ENCODE results near the gene BLMH. TPM values are rescaled to one million over a fixed set of nuclear protein-coding genes. Genes with fewer than 3 reads are reported as not detected.

BLMH gene
- total and polyA plus RNA-seq, 2 donors (not counting 1 experiment from before 2014, with no cell fraction given), result 5.9 to 25.9 TPM

DNA sequence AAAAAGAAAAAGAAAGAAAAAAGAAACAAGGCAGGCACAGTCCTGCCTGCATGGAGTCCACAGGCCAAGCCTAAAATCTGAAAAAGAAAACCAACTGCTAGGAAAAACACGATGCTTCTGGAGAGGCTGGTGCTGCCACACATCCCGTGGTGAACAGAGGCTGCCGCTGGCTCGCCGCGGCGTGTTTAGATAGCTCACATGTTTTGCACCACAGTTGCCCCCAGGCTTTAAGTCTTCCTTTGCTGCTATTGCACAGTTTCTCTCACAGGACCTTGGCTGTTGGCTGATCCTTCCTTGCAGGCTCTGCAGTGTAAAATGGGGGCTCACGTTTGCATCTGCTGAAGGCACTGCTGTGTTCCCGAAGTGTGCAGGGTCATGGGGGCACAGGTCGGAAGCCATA is 64.9 kb downstream of the BLMH start:
- Histone ChIP-seq H3K27ac (ENCODE audit: low read length in 2 of 2) (no peak overlapping the region), H4K20me1 (ENCODE audit: control insufficient read depth, insufficient read depth, low read length, poor library complexity, severe bottlenecking) (no peaks in the 10 kb centered on the region), H3K79me2 (ENCODE audit: control insufficient read depth, insufficient read depth, low read length) (no peaks in the 10 kb centered on the region), H3K9me3 (ENCODE audit: control extremely low read depth in 1 of 3, control insufficient read depth in 2 of 3, insufficient read depth in 1 of 3, low read length in 2 of 3) (no peaks in the 10 kb centered on the region), H3K36me3 (replicated peaks in 1 of 2; ENCODE audit: control extremely low read depth in 1 of 2, control insufficient read depth in 1 of 2, extremely low read depth in 1 of 2, insufficient read depth in 2 of 2, low read length in 1 of 2) (no peaks in the 10 kb centered on the region), H3K4me2 (replicated peaks; ENCODE audit: low read depth, low read length, poor library complexity, severe bottlenecking) (no peak overlapping the region), H2AFZ (ENCODE audit: insufficient read depth, low read depth, low read length, poor library complexity, severe bottlenecking) (no peak overlapping the region), H3K27me3 (replicated peaks in 1 of 4; ENCODE audit: control extremely low read depth in 1 of 4, control insufficient read depth in 3 of 4, insufficient read depth in 4 of 4, low read length in 3 of 4) (peaks cover 0 to 3% (median 1%) of the 10 kb centered on the region in 4 experiments), H3K9ac (ENCODE audit: low read length) (no peak overlapping the region), H3K4me3 (ENCODE audit: control extremely low read depth in 1 of 5, extremely low read depth in 1 of 5, insufficient read depth in 1 of 5, low read depth in 2 of 5, low read length in 4 of 5) (no peak overlapping the region), H3K4me1 (ENCODE audit: control insufficient read depth in 2 of 2, insufficient read depth in 2 of 2, low read length in 2 of 2) (no peaks in the 10 kb centered on the region)
- ChIA-PET POLR2A (no interaction called here), CTCF (no interaction called here)
- Mint-ChIP-seq H3K27ac (no peak overlapping the region), H3K9me3 (ENCODE audit: insufficient read depth) (no peaks in the 10 kb centered on the region), H3K27me3 (peaks cover 9% of the 10 kb centered on the region), H3K4me3 (no peak overlapping the region), H3K4me1 (peaks cover 6% of the 10 kb centered on the region)
- intact Hi-C loops (cut with micrococcal nuclease), result no loop called here
- ATAC-seq (ENCODE audit: low read depth), result no peak
- 87% methylated on average over 10 of the region's 10 CpGs for WGBS (ENCODE audit: insufficient coverage)
- no peak for DNase-seq
- TF ChIP-seq EZH2 (IDR thresholded peaks at IDR 0.05; ENCODE audit: borderline replicate concordance, insufficient read depth, low read depth, low read length, poor library complexity, severe bottlenecking), result no peak
- TF ChIP-seq, protein P1, sequence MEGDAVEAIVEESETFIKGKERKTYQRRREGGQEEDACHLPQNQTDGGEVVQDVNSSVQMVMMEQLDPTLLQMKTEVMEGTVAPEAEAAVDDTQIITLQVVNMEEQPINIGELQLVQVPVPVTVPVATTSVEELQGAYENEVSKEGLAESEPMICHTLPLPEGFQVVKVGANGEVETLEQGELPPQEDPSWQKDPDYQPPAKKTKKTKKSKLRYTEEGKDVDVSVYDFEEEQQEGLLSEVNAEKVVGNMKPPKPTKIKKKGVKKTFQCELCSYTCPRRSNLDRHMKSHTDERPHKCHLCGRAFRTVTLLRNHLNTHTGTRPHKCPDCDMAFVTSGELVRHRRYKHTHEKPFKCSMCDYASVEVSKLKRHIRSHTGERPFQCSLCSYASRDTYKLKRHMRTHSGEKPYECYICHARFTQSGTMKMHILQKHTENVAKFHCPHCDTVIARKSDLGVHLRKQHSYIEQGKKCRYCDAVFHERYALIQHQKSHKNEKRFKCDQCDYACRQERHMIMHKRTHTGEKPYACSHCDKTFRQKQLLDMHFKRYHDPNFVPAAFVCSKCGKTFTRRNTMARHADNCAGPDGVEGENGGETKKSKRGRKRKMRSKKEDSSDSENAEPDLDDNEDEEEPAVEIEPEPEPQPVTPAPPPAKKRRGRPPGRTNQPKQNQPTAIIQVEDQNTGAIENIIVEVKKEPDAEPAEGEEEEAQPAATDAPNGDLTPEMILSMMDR (IDR thresholded peaks at IDR 0.05), result no peak

- no peak overlapping the region for H3K4me3 ChIP-seq (ENCODE audit: control extremely low read depth in 1 of 5, extremely low read depth in 1 of 5, insufficient read depth in 1 of 5, low read depth in 2 of 5, low read length in 4 of 5)
- H3K9me3 ChIP-seq (ENCODE audit: control extremely low read depth in 1 of 3, control insufficient read depth in 2 of 3, insufficient read depth in 1 of 3, low read length in 2 of 3), result no peaks in the 10 kb centered on the region
- ChIA-PET CTCF (no interaction called here), POLR2A (no interaction called here)
- H3K4me1 ChIP-seq (ENCODE audit: control insufficient read depth in 2 of 2, insufficient read depth in 2 of 2, low read length in 2 of 2), result no peaks in the 10 kb centered on the region
- DNase-seq, result no peak
- H3K4me2 ChIP-seq (replicated peaks; ENCODE audit: low read depth, low read length, poor library complexity, severe bottlenecking), result no peak overlapping the region
- no peak for ATAC-seq (ENCODE audit: low read depth)
- H3K36me3 ChIP-seq (replicated peaks in 1 of 2; ENCODE audit: control extremely low read depth in 1 of 2, control insufficient read depth in 1 of 2, extremely low read depth in 1 of 2, insufficient read depth in 2 of 2, low read length in 1 of 2), result no peaks in the 10 kb centered on the region
- H3K27me3 ChIP-seq (replicated peaks in 1 of 4; ENCODE audit: control extremely low read depth in 1 of 4, control insufficient read depth in 3 of 4, insufficient read depth in 4 of 4, low read length in 3 of 4), result peaks cover 0 to 3% (median 0%) of the 10 kb centered on the region in 4 experiments
- no peaks in the 10 kb centered on the region for H3K79me2 ChIP-seq (ENCODE audit: control insufficient read depth, insufficient read depth, low read length)
- H3K9ac ChIP-seq (ENCODE audit: low read length), result no peak overlapping the region
- no peak overlapping the region for H3K27ac ChIP-seq (ENCODE audit: low read length in 2 of 2)
- no peak overlapping the region for H2AFZ ChIP-seq (ENCODE audit: insufficient read depth, low read depth, low read length, poor library complexity, severe bottlenecking)
- intact Hi-C loops (cut with micrococcal nuclease), result no loop called here
- Mint-ChIP-seq H3K4me3 (no peak overlapping the region), H3K27ac (no peak overlapping the region), H3K4me1 (peaks cover 6% of the 10 kb centered on the region), H3K9me3 (ENCODE audit: insufficient read depth) (no peaks in the 10 kb centered on the region), H3K27me3 (peaks cover 7% of the 10 kb centered on the region)
- no peak for TF ChIP-seq EZH2 (IDR thresholded peaks at IDR 0.05; ENCODE audit: borderline replicate concordance, insufficient read depth, low read depth, low read length, poor library complexity, severe bottlenecking)
- TF ChIP-seq, protein P1 (IDR thresholded peaks at IDR 0.05), result no peak
- 87% methylated on average over 12 of the region's 15 CpGs for WGBS (ENCODE audit: insufficient coverage)
- H4K20me1 ChIP-seq (ENCODE audit: control insufficient read depth, insufficient read depth, low read length, poor library complexity, severe bottlenecking), result no peaks in the 10 kb centered on the region
Measured at GRCh38 chr17:30225919-30226553, 65.7 kb downstream of the BLMH start.

All from B cell (primary cell).